Loucy (cell line): ENCODE data around the gene MPRIP.

ENCODE experiments used
- H2AFZ ChIP-seq: fragments of 200-600 bp; sonication (generic); 2 replicates; pipeline ENCODE4 v1.6.0; 2016; ENCODE audit warnings: antibody characterized with exemption, mild to moderate bottlenecking, low read length, moderate library complexity
- H3F3A ChIP-seq: fragments of 200-600 bp; 2 replicates; pipeline ENCODE4 v1.6.0; 2016; ENCODE audit warnings: antibody characterized with exemption, low read depth, mild to moderate bottlenecking
- H3K27me3 ChIP-seq: fragments of 200-600 bp; sonication (generic); 2 replicates; pipeline ENCODE4 v1.6.1; 2014; ENCODE audit warnings: low read length, mild to moderate bottlenecking; ENCODE audit not compliant: insufficient read depth, poor library complexity, severe bottlenecking
- H3K36me3 ChIP-seq: fragments of 200-600 bp; sonication (generic); 2 replicates; pipeline ENCODE4 v1.6.1; 2016; ENCODE audit warnings: low read length; ENCODE audit not compliant: insufficient read depth
- H3K4me1 ChIP-seq: fragments of 200-600 bp; sonication (generic); 2 replicates; pipeline ENCODE4 v1.5.1; 2014; ENCODE audit warnings: low read length, mild to moderate bottlenecking; ENCODE audit not compliant: insufficient read depth, poor library complexity, severe bottlenecking
- H3K4me2 ChIP-seq: fragments of 200-600 bp; sonication (generic); 2 replicates; pipeline ENCODE4 v1.6.0; 2014; ENCODE audit warnings: antibody characterized with exemption, low read length, low read depth, mild to moderate bottlenecking; ENCODE audit not compliant: poor library complexity, severe bottlenecking
- H3K4me3 ChIP-seq: fragments of 200-600 bp; sonication (generic); 2 replicates; pipeline ENCODE4 v1.5.1; 2014; ENCODE audit warnings: low read length, mild to moderate bottlenecking, mixed read lengths; ENCODE audit not compliant: poor library complexity, severe bottlenecking
- H3K79me2 ChIP-seq: fragments of 200-600 bp; sonication (generic); 2 replicates; pipeline ENCODE4 v1.6.1; 2014; ENCODE audit warnings: low read length; ENCODE audit not compliant: insufficient read depth
- H3K9ac ChIP-seq: fragments of 200-600 bp; sonication (generic); 2 replicates; pipeline ENCODE4 v1.6.0; 2014; ENCODE audit warnings: mild to moderate bottlenecking, low read depth, low read length, moderate library complexity; ENCODE audit not compliant: poor library complexity, severe bottlenecking
- H3K9me2 ChIP-seq: fragments of 200-600 bp; sonication (generic); replicated peaks from 2 replicates; pipeline ENCODE4 v1.6.1; 2016; ENCODE audit warnings: low read depth, low read length, mixed read lengths
- H3K9me3 ChIP-seq: fragments of 200-600 bp; sonication (generic); 2 replicates; pipeline ENCODE4 v1.6.1; 2014; ENCODE audit warnings: mild to moderate bottlenecking, antibody characterized with exemption, low read length, low read depth; ENCODE audit not compliant: insufficient read depth
- H4K20me1 ChIP-seq: fragments of 200-600 bp; sonication (generic); 2 replicates; pipeline ENCODE4 v1.6.0; 2014; ENCODE audit warnings: antibody characterized with exemption, low read length, mild to moderate bottlenecking; ENCODE audit not compliant: insufficient read depth, poor library complexity, severe bottlenecking
- EZH2phosphoT487 ChIP-seq: fragments of 200-600 bp; IDR thresholded peaks from 2 replicates; pipeline ENCODE4 v1.6.1; 2018; ENCODE audit warnings: antibody characterized with exemption, mild to moderate bottlenecking, moderate library complexity, borderline replicate concordance
- TF ChIP-seq, protein P1 (sequence below): fragments of 200-600 bp; sonication (generic); conservative IDR thresholded peaks from 2 replicates; pipeline ENCODE4 v1.5.1; 2014; ENCODE audit warnings: mild to moderate bottlenecking, antibody characterized with exemption, low read length

MPRIP gene

GRCh38 chr17:17131839-17132238 lies 89.6 kb downstream of the MPRIP start:
- Histone ChIP-seq H3K4me2 (no peak overlapping the region), H3K4me1 (no peaks in the 10 kb centered on the region), H2AFZ (no peak overlapping the region), H3K27me3 (no peaks in the 10 kb centered on the region), H4K20me1 (no peaks in the 10 kb centered on the region), H3K4me3 (no peak overlapping the region), H3K9ac (no peak overlapping the region), H3K79me2 (no peaks in the 10 kb centered on the region), H3K36me3 (peaks cover 100% of the 10 kb centered on the region; the same call in 1 of the 2 replicates), H3K9me2 (no peaks in the 10 kb centered on the region), H3K9me3 (no peaks in the 10 kb centered on the region), H3F3A (no peaks in the 10 kb centered on the region)
- TF ChIP-seq, protein P1, sequence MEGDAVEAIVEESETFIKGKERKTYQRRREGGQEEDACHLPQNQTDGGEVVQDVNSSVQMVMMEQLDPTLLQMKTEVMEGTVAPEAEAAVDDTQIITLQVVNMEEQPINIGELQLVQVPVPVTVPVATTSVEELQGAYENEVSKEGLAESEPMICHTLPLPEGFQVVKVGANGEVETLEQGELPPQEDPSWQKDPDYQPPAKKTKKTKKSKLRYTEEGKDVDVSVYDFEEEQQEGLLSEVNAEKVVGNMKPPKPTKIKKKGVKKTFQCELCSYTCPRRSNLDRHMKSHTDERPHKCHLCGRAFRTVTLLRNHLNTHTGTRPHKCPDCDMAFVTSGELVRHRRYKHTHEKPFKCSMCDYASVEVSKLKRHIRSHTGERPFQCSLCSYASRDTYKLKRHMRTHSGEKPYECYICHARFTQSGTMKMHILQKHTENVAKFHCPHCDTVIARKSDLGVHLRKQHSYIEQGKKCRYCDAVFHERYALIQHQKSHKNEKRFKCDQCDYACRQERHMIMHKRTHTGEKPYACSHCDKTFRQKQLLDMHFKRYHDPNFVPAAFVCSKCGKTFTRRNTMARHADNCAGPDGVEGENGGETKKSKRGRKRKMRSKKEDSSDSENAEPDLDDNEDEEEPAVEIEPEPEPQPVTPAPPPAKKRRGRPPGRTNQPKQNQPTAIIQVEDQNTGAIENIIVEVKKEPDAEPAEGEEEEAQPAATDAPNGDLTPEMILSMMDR = no peak
- TF ChIP-seq EZH2phosphoT487 = no peak

DNA sequence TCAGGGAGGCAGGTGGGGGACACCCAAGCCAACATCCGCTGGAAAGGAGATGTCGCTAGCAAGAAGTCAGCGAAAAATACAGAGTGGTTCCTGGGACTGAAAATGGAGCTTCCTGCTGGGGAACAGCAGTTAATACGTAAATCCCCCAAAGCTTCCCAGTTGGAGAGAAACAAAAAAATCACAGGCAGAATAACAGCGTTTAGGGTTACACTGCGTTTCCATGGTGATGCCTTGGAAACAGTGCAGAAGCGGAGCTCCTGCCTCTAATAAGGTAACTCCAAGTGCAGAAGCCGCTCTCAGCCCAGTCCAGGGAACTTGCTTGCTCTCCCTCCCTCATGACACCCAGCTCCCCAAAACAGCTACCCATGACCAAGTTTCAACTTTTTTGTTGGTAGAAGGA lies 90.5 kb downstream of the MPRIP start:
- TF ChIP-seq, protein P1 = no peak
- no peak for TF ChIP-seq EZH2phosphoT487
- no peak overlapping the region for H3K4me2 ChIP-seq
- no peak overlapping the region for H3K9ac ChIP-seq
- H3K36me3 ChIP-seq = peaks cover 98% of the 10 kb centered on the region; the same call in 1 of the 2 replicates
- no peak overlapping the region for H2AFZ ChIP-seq
- no peaks in the 10 kb centered on the region for H3K27me3 ChIP-seq
- no peaks in the 10 kb centered on the region for H3K79me2 ChIP-seq
- H3K9me2 ChIP-seq = no peaks in the 10 kb centered on the region
- H3K9me3 ChIP-seq = no peaks in the 10 kb centered on the region
- no peaks in the 10 kb centered on the region for H3K4me1 ChIP-seq
- H3K4me3 ChIP-seq = no peak overlapping the region
- no peaks in the 10 kb centered on the region for H4K20me1 ChIP-seq
- no peaks in the 10 kb centered on the region for H3F3A ChIP-seq

- Histone ChIP-seq H3K36me3 (peaks cover 98% of the 10 kb centered on the region; the same call in 1 of the 2 replicates), H3K9me2 (no peaks in the 10 kb centered on the region), H3K9ac (no peak overlapping the region), H3K9me3 (no peaks in the 10 kb centered on the region), H3F3A (no peaks in the 10 kb centered on the region), H3K4me3 (no peak overlapping the region), H3K27me3 (no peaks in the 10 kb centered on the region), H3K79me2 (no peaks in the 10 kb centered on the region), H3K4me1 (no peaks in the 10 kb centered on the region), H4K20me1 (no peaks in the 10 kb centered on the region), H3K4me2 (no peak overlapping the region), H2AFZ (no peak overlapping the region)
- TF ChIP-seq EZH2phosphoT487 = no peak
- TF ChIP-seq, protein P1 = no peak
These were observed 92.0 kb downstream of the MPRIP start for GRCh38 chr17:17134051-17134956.
